HG03196 (cell line): ENCODE results near the gene THEM4.

Experiments
- ATAC-seq: cut with Tn5 transposase; IDR thresholded peaks from one replicate; pipeline ENCODE4 v1.9.1; 2021; ENCODE audit not compliant: unreplicated experiment

Gene THEM4

GRCh38 chr1:151909167-151910149, at the start of gene THEM4:
Gene THEM4 (minus strand): TSS chr1:151909511. CDS start chr1:151909458, 53 bp downstream.
- ATAC-seq: peak; percentile 94

DNA sequence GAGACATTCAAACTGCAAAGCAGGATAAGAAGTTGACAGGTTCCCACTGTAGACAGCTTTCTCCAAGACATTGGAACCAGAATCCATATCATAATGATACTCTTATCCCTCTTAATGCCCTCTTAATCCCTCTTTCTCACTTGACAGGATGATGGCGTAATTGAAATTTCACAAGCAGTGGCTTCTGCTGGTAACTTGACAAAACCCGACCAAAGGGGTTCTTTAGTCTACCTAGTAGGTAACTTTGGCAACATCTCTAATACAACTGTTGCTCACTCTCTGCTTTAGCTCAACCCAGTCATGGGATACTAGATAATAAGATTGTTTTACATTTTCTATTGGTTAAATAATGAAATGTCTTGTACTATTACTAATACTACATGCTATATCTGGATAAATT, 49.6 kb upstream of the THEM4 start:
- no peak for ATAC-seq

- ATAC-seq: no peak
Observed at GRCh38 chr1:151956957-151957497, 47.7 kb upstream of the THEM4 start.

- ATAC-seq: no peak
Observed at GRCh38 chr1:151953409-151954094, 44.2 kb upstream of the THEM4 start.

DNA sequence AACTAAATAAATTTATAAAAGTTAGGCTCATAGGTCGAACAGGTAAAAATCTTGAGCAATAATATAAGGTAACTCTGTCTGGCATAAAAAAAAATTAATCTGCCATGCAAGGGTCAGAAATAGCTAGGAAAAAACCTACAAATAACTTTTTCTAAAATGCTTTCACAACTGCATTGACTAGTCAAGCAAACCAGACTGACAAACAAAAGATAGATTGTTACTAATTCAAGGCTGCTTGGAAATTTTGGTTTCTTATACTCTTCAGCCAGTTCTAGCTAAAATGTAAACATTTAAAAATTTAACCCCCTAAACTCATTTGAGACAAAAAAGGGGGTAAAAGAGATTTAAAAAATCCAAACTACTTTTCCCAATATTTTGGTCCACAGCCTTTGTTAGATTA, 43.5 kb upstream of the THEM4 start:
- ATAC-seq: no peak

DNA sequence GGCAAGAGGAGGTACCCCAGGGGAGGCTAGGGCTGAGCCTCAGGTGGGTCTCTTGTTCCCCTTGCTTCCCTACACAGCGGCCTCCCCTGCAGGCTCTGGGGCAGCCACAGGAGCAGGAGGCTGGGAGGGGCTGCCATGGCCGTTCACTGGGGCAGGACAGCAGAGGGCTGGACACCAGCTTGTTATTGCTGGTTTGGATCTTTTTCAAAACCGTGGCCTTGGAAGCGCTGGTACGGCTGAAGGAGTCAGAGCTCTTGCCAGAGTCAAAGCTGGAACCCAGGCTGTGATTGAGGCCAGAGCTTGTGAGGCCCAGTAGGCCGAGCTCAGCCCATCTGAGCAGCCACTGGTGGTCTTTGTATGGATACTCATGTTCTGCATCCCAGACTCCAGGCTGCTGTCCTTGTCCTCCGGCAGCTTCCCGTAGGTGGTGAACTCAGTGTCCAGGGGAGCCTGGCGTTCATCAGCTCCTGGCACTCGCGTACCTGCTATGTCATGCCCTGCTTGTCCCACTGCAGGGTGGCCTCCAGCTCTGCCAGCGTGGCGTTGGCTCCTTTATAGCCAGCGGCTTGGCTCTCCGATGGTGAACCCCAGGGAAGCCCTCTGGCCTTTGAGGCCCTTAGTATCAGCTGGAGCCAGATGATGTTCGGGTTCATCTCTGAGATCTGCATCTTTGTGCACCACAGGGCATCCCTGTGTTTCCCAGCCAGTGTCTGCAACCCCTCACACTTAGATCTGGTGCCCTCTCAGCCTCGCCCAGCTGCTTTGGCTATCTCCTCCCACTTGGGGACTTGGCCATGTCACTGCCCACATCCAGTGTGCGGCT, 40.3 kb upstream of the THEM4 start:
- no peak for ATAC-seq

DNA sequence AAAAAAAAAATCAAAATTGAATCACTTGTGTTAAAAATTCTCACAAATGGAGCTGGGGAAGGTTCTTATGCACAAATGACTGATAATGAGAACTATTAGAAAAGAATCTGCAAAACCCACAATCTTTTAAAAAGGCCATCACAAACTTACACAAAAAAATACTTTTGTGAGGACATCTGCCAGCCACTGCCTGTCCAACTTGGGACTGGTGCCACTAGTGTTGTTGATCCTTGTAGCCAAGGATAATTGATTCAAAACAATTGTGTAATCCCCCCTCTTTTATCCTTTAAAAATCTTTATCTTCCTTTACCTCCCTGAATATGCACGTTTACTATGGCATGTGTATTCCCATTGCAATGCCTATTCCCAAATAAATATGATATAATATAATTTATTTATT, 39.2 kb upstream of the THEM4 start:
- ATAC-seq: no peak

DNA sequence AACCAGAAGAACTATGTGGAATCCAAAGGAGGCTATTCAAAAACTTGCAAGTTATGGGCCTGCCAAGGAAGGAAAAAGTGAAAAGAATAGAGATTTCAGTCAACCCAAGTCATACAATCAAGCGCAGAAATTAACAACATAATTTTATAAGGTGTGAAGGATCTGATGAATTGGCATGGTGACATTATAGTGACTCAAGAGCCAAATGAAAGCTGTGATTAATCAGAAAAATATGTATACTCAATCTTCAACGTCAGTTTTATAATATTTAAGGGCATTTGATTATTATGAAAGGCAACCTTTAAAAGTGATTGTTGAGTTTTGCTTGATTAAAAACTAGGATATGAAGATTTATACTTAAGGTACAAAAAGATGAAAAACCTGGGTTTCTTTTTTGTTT, 37.8 kb upstream of the THEM4 start:
- no peak for ATAC-seq

- no peak for ATAC-seq
Observed at GRCh38 chr1:151945725-151946722, 36.7 kb upstream of the THEM4 start.

DNA sequence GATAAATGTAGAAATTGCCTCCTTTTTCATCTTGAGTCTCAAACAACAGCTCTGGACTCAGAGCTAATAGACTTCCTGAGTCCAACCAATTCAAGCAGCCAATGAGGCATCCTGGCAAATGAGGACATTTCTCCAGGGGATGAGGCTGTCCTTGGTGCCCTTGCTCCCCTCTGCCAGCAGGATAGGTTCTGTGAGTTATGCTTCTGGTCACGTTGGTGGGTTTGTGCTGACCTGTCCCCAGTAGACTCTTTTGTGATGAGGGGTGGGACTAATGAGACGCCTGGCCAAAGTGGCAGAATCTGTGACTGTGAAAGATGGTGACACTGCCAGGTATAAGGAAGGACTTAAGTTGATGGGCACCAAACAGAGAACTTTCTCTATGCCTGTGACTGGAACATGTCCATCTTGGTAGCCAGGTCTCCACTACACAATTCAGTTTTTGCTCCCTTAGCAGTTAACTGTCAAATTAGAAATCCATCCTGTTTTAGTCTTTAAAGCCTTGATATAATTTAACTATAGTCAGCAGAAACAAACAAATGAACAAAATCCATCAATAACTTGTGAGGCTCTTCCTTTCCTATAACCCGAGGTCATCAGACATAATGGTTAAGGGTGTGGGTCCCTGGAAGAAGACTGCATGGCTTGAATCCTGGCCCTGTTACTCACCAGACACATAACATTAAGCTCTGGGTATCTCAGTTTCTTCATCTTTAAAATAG, 35.7 kb upstream of the THEM4 start:
- no peak for ATAC-seq

GRCh38 chr1:151944126-151944856, 35.0 kb upstream of the THEM4 start:
- ATAC-seq: no peak

GRCh38 chr1:151943591-151943990, 34.3 kb upstream of the THEM4 start:
- no peak for ATAC-seq

DNA sequence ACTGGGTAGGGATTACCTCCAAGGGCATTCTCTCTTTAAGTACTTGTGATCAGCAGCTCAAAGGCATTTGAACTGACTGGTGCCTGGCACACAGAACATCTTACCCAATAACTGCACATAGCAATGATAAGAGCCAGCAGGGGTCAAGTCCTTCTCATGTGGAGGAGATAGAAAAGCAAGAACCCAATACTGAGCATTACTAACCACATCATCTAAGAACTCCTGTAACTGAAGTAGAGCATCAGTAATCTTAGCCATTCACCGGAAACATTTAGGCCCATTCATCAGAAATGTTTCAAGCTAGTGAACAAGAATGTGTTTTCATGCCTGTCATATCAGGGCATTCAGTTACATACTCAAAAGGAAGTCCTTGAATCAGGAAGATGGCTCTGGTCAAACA, 33.6 kb upstream of the THEM4 start:
- no peak for ATAC-seq

DNA sequence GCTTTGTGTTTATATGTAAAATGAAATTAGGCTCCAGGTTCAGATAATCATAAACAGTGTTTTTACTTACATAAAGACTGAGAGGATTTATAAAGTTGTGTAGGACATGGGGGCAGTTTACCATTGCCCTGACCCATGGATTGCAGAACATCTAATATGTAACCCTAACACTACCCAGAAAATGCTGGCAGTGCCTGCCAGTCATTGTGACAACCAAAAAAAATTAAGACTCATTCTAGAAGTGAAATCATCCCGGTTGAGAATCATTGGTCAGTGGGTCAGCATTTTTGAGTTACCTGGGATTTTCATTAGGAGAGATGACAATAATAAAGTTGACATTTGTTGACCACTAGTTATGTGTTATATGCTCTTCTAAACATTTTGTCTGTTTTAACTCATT, 31.2 kb upstream of the THEM4 start:
- ATAC-seq: no peak

GRCh38 chr1:151939779-151940178, 30.5 kb upstream of the THEM4 start:
- ATAC-seq: no peak

DNA sequence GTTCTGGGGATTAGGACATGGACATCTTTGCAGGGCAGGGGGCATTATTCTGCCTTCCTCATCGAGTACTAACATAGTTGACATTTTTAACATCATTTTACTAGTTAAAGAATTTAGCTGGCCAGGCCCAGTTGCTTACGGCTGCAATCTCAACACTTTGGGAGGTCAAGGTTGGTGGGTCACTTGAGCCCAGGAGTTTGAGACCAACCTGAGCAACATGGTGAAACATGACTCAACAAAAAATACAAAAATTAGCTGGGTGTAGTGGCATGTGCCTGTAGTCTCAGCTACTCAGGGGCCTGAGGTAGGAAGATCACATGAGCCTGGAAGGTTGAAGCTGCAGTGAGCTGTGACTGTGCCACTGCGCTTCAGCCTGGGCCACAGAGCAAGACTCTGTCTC, 29.8 kb upstream of the THEM4 start:
- no peak for ATAC-seq

GRCh38 chr1:151936653-151937052, 27.3 kb upstream of the THEM4 start:
- no peak for ATAC-seq

DNA sequence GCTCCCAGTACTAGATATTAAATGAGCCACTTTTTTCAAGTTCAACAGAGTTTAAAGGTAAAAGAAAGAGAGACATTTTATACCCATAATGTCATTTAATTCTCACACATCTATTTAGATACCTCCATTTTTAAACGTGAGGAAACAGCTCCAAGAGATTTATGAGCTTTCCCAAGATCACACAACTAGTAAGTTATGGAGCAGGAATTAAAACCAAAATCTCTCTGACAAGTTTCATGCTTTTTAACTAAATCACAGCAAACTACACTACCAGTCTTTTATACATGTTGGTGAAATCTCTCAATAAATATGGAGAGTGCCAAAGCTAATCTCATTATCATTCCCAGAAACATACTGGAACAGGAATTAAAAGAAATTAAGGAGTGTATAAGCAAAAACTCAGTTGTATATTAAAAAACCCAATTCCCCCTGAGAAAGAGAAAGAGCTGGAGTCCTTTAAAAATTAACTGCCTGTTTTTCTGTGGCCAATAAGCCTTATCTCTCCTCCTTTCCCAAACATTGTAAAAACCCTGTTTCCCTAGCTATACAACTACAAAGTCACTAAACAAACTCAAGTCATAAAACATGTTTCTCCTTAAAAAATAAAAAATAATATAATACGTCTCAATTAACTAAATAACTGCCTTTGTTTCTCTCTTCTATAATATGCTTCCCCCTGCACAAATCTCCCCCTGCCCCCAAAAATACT, 26.7 kb upstream of the THEM4 start:
- ATAC-seq: no peak
